CD8-positive, alpha-beta memory T cell (primary cell): Measurements from ENCODE around the gene LRRFIP2. TPM values are rescaled to one million over a fixed set of nuclear protein-coding genes. Genes with fewer than 3 reads are reported as not detected.

Source experiments
- CTCF ChIA-PET: fragments of 350-600 bp; sonication (Branson Sonifier 250); formaldehyde crosslinking; loops from one replicate; lab custom pipeline; 2021; ENCODE audit warnings: antibody characterized with exemption; lab: Charles Lee
- POLR2A ChIA-PET: fragments of 350-600 bp; sonication (Branson Sonifier 250); formaldehyde crosslinking; loops from one replicate; lab custom pipeline; 2021; ENCODE audit warnings: antibody characterized with exemption; lab: Charles Lee
- DNase-seq, 5 donors: peaks; one replicate each; pipeline versions ENCODE4 v3.0.0 to v3.0.0-alpha.2; 2020 to 2022; ENCODE audit warnings: mixed read lengths in 1 of 5
- H3K27ac ChIP-seq: one replicate; pipeline ENCODE4 v1.7.0; 2013; ENCODE audit warnings: low read depth, mild to moderate bottlenecking, low read length, moderate library complexity
- H3K27me3 ChIP-seq: 2 replicates; pipeline ENCODE4 v1.7.0; 2013; ENCODE audit warnings: low read length, mild to moderate bottlenecking; ENCODE audit not compliant: insufficient read depth, poor library complexity, severe bottlenecking
- H3K36me3 ChIP-seq: 2 replicates; pipeline ENCODE4 v1.7.0; 2013; ENCODE audit warnings: mild to moderate bottlenecking, low read length, moderate library complexity; ENCODE audit not compliant: insufficient read depth
- H3K4me1 ChIP-seq: 2 replicates; pipeline ENCODE4 v1.7.0; 2013; ENCODE audit warnings: mild to moderate bottlenecking, low read length, moderate library complexity; ENCODE audit not compliant: insufficient read depth
- H3K4me3 ChIP-seq: 2 replicates; pipeline ENCODE4 v1.7.0; 2013; ENCODE audit warnings: mild to moderate bottlenecking, low read length
- H3K9me3 ChIP-seq: 2 replicates; pipeline ENCODE4 v1.7.0; 2013; ENCODE audit warnings: mild to moderate bottlenecking, low read length
- H3K27ac Mint-ChIP-seq, 8 donors: one replicate each; pipeline ENCODE4 v1.8.0; 2020 to 2021; ENCODE audit warnings: mixed read lengths in 8 of 8, mild to moderate bottlenecking in 6 of 8, inconsistent platforms in 3 of 8, moderate library complexity in 3 of 8
- H3K27me3 Mint-ChIP-seq, 2 donors: one replicate each; pipeline ENCODE4 v1.8.0; 2020 to 2021; ENCODE audit warnings: mixed read lengths in 2 of 2, mild to moderate bottlenecking in 1 of 2, moderate library complexity in 1 of 2
- H3K36me3 Mint-ChIP-seq, 3 donors: one replicate each; pipeline ENCODE4 v1.8.0; 2020 to 2021; ENCODE audit warnings: mixed read lengths in 3 of 3, inconsistent platforms in 1 of 3, mild to moderate bottlenecking in 1 of 3
- H3K4me1 Mint-ChIP-seq, 3 donors: one replicate each; pipeline ENCODE4 v1.8.0; 2020 to 2021; ENCODE audit warnings: mixed read lengths in 3 of 3, inconsistent platforms in 1 of 3, mild to moderate bottlenecking in 1 of 3
- H3K4me3 Mint-ChIP-seq, 7 donors: one replicate each; pipeline ENCODE4 v1.8.0; 2020 to 2021; ENCODE audit warnings: mixed read lengths in 7 of 7, mild to moderate bottlenecking in 6 of 7, moderate library complexity in 4 of 7, inconsistent platforms in 2 of 7
- H3K9me3 Mint-ChIP-seq, 5 donors: one replicate each; pipeline ENCODE4 v1.8.0; 2020 to 2022; ENCODE audit warnings: mixed read lengths in 5 of 5, mild to moderate bottlenecking in 3 of 5, moderate library complexity in 2 of 5, inconsistent platforms in 1 of 5
- polyA plus RNA-seq: library from polyadenylated mRNA; unstranded; fragments of 300-500 nt; fragmentation: Illumina TruSeq; gene quantifications from one replicate; pipeline ENCODE4 v1.2.3, GENCODE V29; 2021
- total RNA-seq, 2 experiments: library from RNA; stranded (reverse); gene quantifications; one replicate each; pipeline ENCODE4 v1.2.3, GENCODE V29; 2021

Gene LRRFIP2
- total and polyA plus RNA-seq, 3 experiments from 2014 or later: 21.9 to 34.3 (median 34.1) TPM

GRCh38 chr3:37096288-37096687 lies 78.1 kb downstream of the LRRFIP2 start:
- H3K9me3 Mint-ChIP-seq: no peaks in the 10 kb centered on the region
- ChIA-PET POLR2A (no interaction called here), CTCF (interaction anchor here (1.1 kb wide), 1 partner anchor 122 kb away, joined by 3 read pairs; no protein-coding TSS in a partner anchor)
- no peak for DNase-seq
- peaks cover 5% of the 10 kb centered on the region for H3K36me3 ChIP-seq
- H3K4me1 ChIP-seq: no peaks in the 10 kb centered on the region
- H3K27me3 Mint-ChIP-seq: no peaks in the 10 kb centered on the region
- H3K27me3 ChIP-seq: no peaks in the 10 kb centered on the region
- no peak overlapping the region for H3K4me3 ChIP-seq
- peaks cover 0 to 35% (median 8%) of the 10 kb centered on the region in 3 donors for H3K36me3 Mint-ChIP-seq
- H3K4me3 Mint-ChIP-seq: no peak overlapping the region
- H3K4me1 Mint-ChIP-seq: peaks cover 0 to 8% (median 0%) of the 10 kb centered on the region in 3 donors
- H3K9me3 ChIP-seq: no peaks in the 10 kb centered on the region
- no peak overlapping the region for H3K27ac ChIP-seq
- peak overlapping the region in 1 of 8 donors; percentile 61 for H3K27ac Mint-ChIP-seq

- no peaks in the 10 kb centered on the region for H3K9me3 ChIP-seq
- Mint-ChIP-seq H3K9me3 (no peaks in the 10 kb centered on the region), H3K36me3 (peaks cover 0 to 45% (median 16%) of the 10 kb centered on the region in 3 donors), H3K27me3 (no peaks in the 10 kb centered on the region), H3K4me1 (peaks cover 0 to 8% (median 0%) of the 10 kb centered on the region in 3 donors), H3K27ac (peak overlapping the region in 2 of 8 donors; percentile 27 to 47), H3K4me3 (no peak overlapping the region)
- H3K4me3 ChIP-seq: no peak overlapping the region
- ChIA-PET CTCF (no interaction called here), POLR2A (no interaction called here)
- H3K36me3 ChIP-seq: peaks cover 8% of the 10 kb centered on the region
- no peaks in the 10 kb centered on the region for H3K27me3 ChIP-seq
- no peak for DNase-seq
- H3K4me1 ChIP-seq: no peaks in the 10 kb centered on the region
- no peak overlapping the region for H3K27ac ChIP-seq
Observed at GRCh38 chr3:37094636-37095035, 79.7 kb downstream of the LRRFIP2 start.

GRCh38 chr3:37093481-37093880 lies 80.9 kb downstream of the LRRFIP2 start:
- no peaks in the 10 kb centered on the region for H3K27me3 Mint-ChIP-seq
- no peaks in the 10 kb centered on the region for H3K27me3 ChIP-seq
- H3K4me3 ChIP-seq: no peak overlapping the region
- peaks cover 0 to 4% (median 0%) of the 10 kb centered on the region in 3 donors for H3K4me1 Mint-ChIP-seq
- H3K9me3 Mint-ChIP-seq: no peaks in the 10 kb centered on the region
- H3K36me3 ChIP-seq: peaks cover 8% of the 10 kb centered on the region
- no peaks in the 10 kb centered on the region for H3K4me1 ChIP-seq
- H3K27ac ChIP-seq: no peak overlapping the region
- DNase-seq: no peak
- POLR2A ChIA-PET: no interaction called here
- no peaks in the 10 kb centered on the region for H3K9me3 ChIP-seq
- H3K27ac Mint-ChIP-seq: peak overlapping the region in 4 of 8 donors; percentile 6 to 78 (median 28)
- H3K4me3 Mint-ChIP-seq: no peak overlapping the region
- H3K36me3 Mint-ChIP-seq: peaks cover 0 to 50% (median 16%) of the 10 kb centered on the region in 3 donors
- CTCF ChIA-PET: interaction anchor here (0.9 kb wide), 1 partner anchor 120 kb away, joined by 4 read pairs; no protein-coding TSS in a partner anchor

- H3K4me3 Mint-ChIP-seq: no peak overlapping the region
- peaks cover 0 to 4% (median 0%) of the 10 kb centered on the region in 3 donors for H3K4me1 Mint-ChIP-seq
- Histone ChIP-seq H3K36me3 (peaks cover 8% of the 10 kb centered on the region), H3K4me1 (no peaks in the 10 kb centered on the region), H3K27ac (no peak overlapping the region), H3K9me3 (no peaks in the 10 kb centered on the region), H3K4me3 (no peak overlapping the region), H3K27me3 (no peaks in the 10 kb centered on the region)
- peaks cover 0 to 58% (median 16%) of the 10 kb centered on the region in 3 donors for H3K36me3 Mint-ChIP-seq
- POLR2A ChIA-PET: interaction anchor here (0.5 to 0.7 kb wide), 2 partner anchors 93 to 139 kb away, joined by 3 to 8 read pairs; no protein-coding TSS in a partner anchor
- no peaks in the 10 kb centered on the region for H3K9me3 Mint-ChIP-seq
- no peaks in the 10 kb centered on the region for H3K27me3 Mint-ChIP-seq
- DNase-seq: no peak
- no peak overlapping the region for H3K27ac Mint-ChIP-seq
- CTCF ChIA-PET: interaction anchor here (0.7 kb wide), 1 partner anchor 10 kb away, joined by 3 read pairs; no protein-coding TSS in a partner anchor
Observed at GRCh38 chr3:37092484-37092883, 81.9 kb downstream of the LRRFIP2 start.

- H3K27ac ChIP-seq: no peak overlapping the region
- no peak for DNase-seq
- H3K4me1 ChIP-seq: no peaks in the 10 kb centered on the region
- H3K36me3 ChIP-seq: peaks cover 3% of the 10 kb centered on the region
- Mint-ChIP-seq H3K36me3 (peaks cover 0 to 52% (median 11%) of the 10 kb centered on the region in 3 donors), H3K27me3 (no peaks in the 10 kb centered on the region), H3K4me3 (no peak overlapping the region), H3K27ac (no peak overlapping the region), H3K4me1 (peaks cover 0 to 2% (median 0%) of the 10 kb centered on the region in 3 donors), H3K9me3 (no peaks in the 10 kb centered on the region)
- POLR2A ChIA-PET: interaction anchor here (0.6 kb wide), 1 partner anchor 60 kb away, joined by 3 read pairs; no protein-coding TSS in a partner anchor
- CTCF ChIA-PET: no interaction called here
- H3K4me3 ChIP-seq: no peak overlapping the region
- H3K27me3 ChIP-seq: no peaks in the 10 kb centered on the region
- no peaks in the 10 kb centered on the region for H3K9me3 ChIP-seq
Observed at GRCh38 chr3:37087870-37088269, 86.5 kb downstream of the LRRFIP2 start.

- H3K9me3 ChIP-seq: no peaks in the 10 kb centered on the region
- POLR2A ChIA-PET: no interaction called here
- H3K4me3 ChIP-seq: no peak overlapping the region
- peaks cover 0 to 2% (median 0%) of the 10 kb centered on the region in 3 donors for H3K4me1 Mint-ChIP-seq
- no peaks in the 10 kb centered on the region for H3K9me3 Mint-ChIP-seq
- no peak overlapping the region for H3K4me3 Mint-ChIP-seq
- H3K27me3 Mint-ChIP-seq: no peaks in the 10 kb centered on the region
- no peak for DNase-seq
- H3K27ac ChIP-seq: no peak overlapping the region
- H3K4me1 ChIP-seq: no peaks in the 10 kb centered on the region
- H3K27ac Mint-ChIP-seq: peak overlapping the region in 2 of 8 donors; percentile 4 to 71
- no peaks in the 10 kb centered on the region for H3K27me3 ChIP-seq
- H3K36me3 ChIP-seq: peaks cover 3% of the 10 kb centered on the region
- H3K36me3 Mint-ChIP-seq: peaks cover 0 to 53% (median 14%) of the 10 kb centered on the region in 3 donors
- CTCF ChIA-PET: no interaction called here
Observed at GRCh38 chr3:37086918-37087317, 87.5 kb downstream of the LRRFIP2 start.

GRCh38 chr3:37082317-37082716 lies 92.1 kb downstream of the LRRFIP2 start:
- Histone ChIP-seq H3K4me1 (no peaks in the 10 kb centered on the region), H3K27me3 (no peaks in the 10 kb centered on the region), H3K36me3 (peaks cover 3% of the 10 kb centered on the region), H3K4me3 (no peak overlapping the region), H3K27ac (no peak overlapping the region), H3K9me3 (no peaks in the 10 kb centered on the region)
- no peak overlapping the region for H3K4me3 Mint-ChIP-seq
- no peaks in the 10 kb centered on the region for H3K9me3 Mint-ChIP-seq
- H3K36me3 Mint-ChIP-seq: peaks cover 9 to 55% (median 19%) of the 10 kb centered on the region in 3 donors
- H3K4me1 Mint-ChIP-seq: peaks cover 0 to 2% (median 0%) of the 10 kb centered on the region in 3 donors
- H3K27ac Mint-ChIP-seq: no peak overlapping the region
- H3K27me3 Mint-ChIP-seq: no peaks in the 10 kb centered on the region
- ChIA-PET POLR2A (no interaction called here), CTCF (no interaction called here)
- no peak for DNase-seq

- CTCF ChIA-PET: no interaction called here
- Mint-ChIP-seq H3K9me3 (no peaks in the 10 kb centered on the region), H3K27me3 (no peaks in the 10 kb centered on the region), H3K27ac (peak overlapping the region in 1 of 8 donors; percentile 68), H3K4me3 (no peak overlapping the region), H3K36me3 (peaks cover 16 to 64% (median 30%) of the 10 kb centered on the region in 3 donors), H3K4me1 (peaks cover 3 to 7% (median 5%) of the 10 kb centered on the region in 3 donors)
- peaks cover 3% of the 10 kb centered on the region for H3K36me3 ChIP-seq
- H3K9me3 ChIP-seq: no peaks in the 10 kb centered on the region
- no peaks in the 10 kb centered on the region for H3K4me1 ChIP-seq
- POLR2A ChIA-PET: no interaction called here
- no peaks in the 10 kb centered on the region for H3K27me3 ChIP-seq
- no peak overlapping the region for H3K27ac ChIP-seq
- no peak for DNase-seq
- H3K4me3 ChIP-seq: no peak overlapping the region
Observed at GRCh38 chr3:37075955-37076354, 98.4 kb downstream of the LRRFIP2 start.
